ENCODE data around the gene KITLG.

DNA sequence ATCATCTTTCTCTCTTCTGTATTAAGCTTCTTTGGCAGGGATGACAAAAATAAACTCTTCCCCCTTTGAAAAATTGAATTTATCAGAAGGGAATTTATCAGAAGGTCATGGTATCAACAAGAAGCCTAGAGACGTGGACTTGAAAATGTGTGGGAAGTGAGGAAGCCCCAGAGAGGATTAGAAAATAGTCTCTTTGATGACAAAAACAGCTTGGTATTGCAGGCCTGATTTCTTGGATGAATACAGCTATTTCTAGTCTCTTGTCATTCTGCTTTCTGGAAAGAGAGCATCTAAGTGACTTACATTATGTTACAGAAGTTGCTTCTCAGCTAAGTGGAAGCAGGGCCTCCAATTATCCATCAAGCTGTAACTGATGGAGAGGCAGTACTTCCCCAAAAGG lies 111.1 kb downstream of the KITLG start:
- TF ChIP-seq CHD4 (IDR thresholded peaks at IDR 0.05; ENCODE audit: borderline replicate concordance) = no peak
- TF ChIP-seq FOSL2 (IDR thresholded peaks at IDR 0.05) = no peak
- no peak for TF ChIP-seq FOSL2 (CRISPR knock-in tag; IDR thresholded peaks at IDR 0.05)
- no peak for TF ChIP-seq CEBPB (IDR thresholded peaks at IDR 0.05)
- TF ChIP-seq, protein P1, sequence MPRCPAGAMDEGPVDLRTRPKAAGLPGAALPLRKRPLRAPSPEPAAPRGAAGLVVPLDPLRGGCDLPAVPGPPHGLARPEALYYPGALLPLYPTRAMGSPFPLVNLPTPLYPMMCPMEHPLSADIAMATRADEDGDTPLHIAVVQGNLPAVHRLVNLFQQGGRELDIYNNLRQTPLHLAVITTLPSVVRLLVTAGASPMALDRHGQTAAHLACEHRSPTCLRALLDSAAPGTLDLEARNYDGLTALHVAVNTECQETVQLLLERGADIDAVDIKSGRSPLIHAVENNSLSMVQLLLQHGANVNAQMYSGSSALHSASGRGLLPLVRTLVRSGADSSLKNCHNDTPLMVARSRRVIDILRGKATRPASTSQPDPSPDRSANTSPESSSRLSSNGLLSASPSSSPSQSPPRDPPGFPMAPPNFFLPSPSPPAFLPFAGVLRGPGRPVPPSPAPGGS (IDR thresholded peaks at IDR 0.05) = no peak
- TF ChIP-seq HOXB13 (CRISPR knock-in tag; IDR thresholded peaks at IDR 0.05; ENCODE audit: low read depth) = no peak
- TF ChIP-seq, protein P2, sequence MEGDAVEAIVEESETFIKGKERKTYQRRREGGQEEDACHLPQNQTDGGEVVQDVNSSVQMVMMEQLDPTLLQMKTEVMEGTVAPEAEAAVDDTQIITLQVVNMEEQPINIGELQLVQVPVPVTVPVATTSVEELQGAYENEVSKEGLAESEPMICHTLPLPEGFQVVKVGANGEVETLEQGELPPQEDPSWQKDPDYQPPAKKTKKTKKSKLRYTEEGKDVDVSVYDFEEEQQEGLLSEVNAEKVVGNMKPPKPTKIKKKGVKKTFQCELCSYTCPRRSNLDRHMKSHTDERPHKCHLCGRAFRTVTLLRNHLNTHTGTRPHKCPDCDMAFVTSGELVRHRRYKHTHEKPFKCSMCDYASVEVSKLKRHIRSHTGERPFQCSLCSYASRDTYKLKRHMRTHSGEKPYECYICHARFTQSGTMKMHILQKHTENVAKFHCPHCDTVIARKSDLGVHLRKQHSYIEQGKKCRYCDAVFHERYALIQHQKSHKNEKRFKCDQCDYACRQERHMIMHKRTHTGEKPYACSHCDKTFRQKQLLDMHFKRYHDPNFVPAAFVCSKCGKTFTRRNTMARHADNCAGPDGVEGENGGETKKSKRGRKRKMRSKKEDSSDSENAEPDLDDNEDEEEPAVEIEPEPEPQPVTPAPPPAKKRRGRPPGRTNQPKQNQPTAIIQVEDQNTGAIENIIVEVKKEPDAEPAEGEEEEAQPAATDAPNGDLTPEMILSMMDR (IDR thresholded peaks at IDR 0.05) = no peak
- TF ChIP-seq POLR2AphosphoS2 (conservative IDR thresholded peaks at IDR 0.05; ENCODE audit: low read length) = no peak
- no peak for TF ChIP-seq HOXA7 (CRISPR knock-in tag; IDR thresholded peaks at IDR 0.05)
- no peak for TF ChIP-seq TP53 (CRISPR knock-in tag; IDR thresholded peaks at IDR 0.05)
